Ovary (tissue), 9 donors: ENCODE data around the gene TMEM63C. TPM values are rescaled to one million over a fixed set of nuclear protein-coding genes. Genes with fewer than 3 reads are reported as not detected.

Source experiments
- DNase-seq, 5 donors: peaks; one replicate each; pipeline ENCODE4 v3.0.0-alpha.2; 2019 to 2020
- H3K27ac ChIP-seq, 2 donors: fragments of 200-600 bp; one replicate each; pipeline versions ENCODE4 v1.5.1 to v1.8.0; 2019 to 2022
- H3K27me3 ChIP-seq: fragments of 200-600 bp; one replicate; pipeline ENCODE4 v1.8.0; 2022
- H3K36me3 ChIP-seq: fragments of 200-600 bp; sonication (generic); one replicate; pipeline ENCODE4 v1.5.1; 2019
- H3K4me1 ChIP-seq: one replicate; pipeline ENCODE4 v1.8.1; 2013; ENCODE audit warnings: mild to moderate bottlenecking, moderate library complexity; ENCODE audit not compliant: insufficient read depth
- H3K4me3 ChIP-seq: fragments of 200-600 bp; sonication (generic); one replicate; pipeline ENCODE4 v1.5.1; 2017
- H3K9me3 ChIP-seq, 2 donors: fragments of 200-600 bp in 1 of 2; sonication (generic) in 1 of 2; one replicate each; pipeline versions ENCODE4 v1.5.1 to v1.8.1; 2013 to 2019; ENCODE audit warnings: mild to moderate bottlenecking in 1 of 2, moderate library complexity in 1 of 2
- CTCF ChIP-seq, 3 donors: fragments of 450-650 bp in 2 of 3; fragments of 200-600 bp in 1 of 3; IDR thresholded peaks; one replicate each; pipeline versions ENCODE4 v1.5.1 to v1.8.0; 2016 to 2022; ENCODE audit warnings: antibody characterized with exemption in 3 of 3, mild to moderate bottlenecking in 1 of 3
- EP300 ChIP-seq: sonication (generic); formaldehyde crosslinking; IDR thresholded peaks from one replicate; pipeline ENCODE4 v1.6.1; 2017; ENCODE audit warnings: antibody characterized with exemption
- POLR2A ChIP-seq: fragments of 450-650 bp; IDR thresholded peaks from one replicate; pipeline ENCODE4 v1.6.1; 2017; ENCODE audit warnings: antibody characterized with exemption, mild to moderate bottlenecking, moderate library complexity
- WGBS, 3 donors: extraction: QIAGEN DNeasy Blood & Tissue Kit in 1 of 3; methylation state at CpG; one replicate each; pipeline versions ENCODE4 v1.1.5 to v1.1.7; 2013 to 2017; 5-methylcytosine and 5-hydroxymethylcytosine counted together
- intact Hi-C, 4 donors: fragments of 100-400 bp; cut with DNase I; formaldehyde crosslinking; loops; one replicate each; pipeline versions ENCODE4 v1.11.0 to v1.15.1; 2022 to 2023
- polyA plus RNA-seq, 2 donors: library from polyadenylated mRNA; stranded (reverse); fragments of 200-250 nt in 1 of 2; fragments of 350-450 nt in 1 of 2; fragmentation: Illumina TruSeq in 1 of 2; extraction: RNeasy Lipid Tissue Mini Kit (QIAGEN cat#74804) in 1 of 2; gene quantifications; one replicate each; pipeline ENCODE4 v1.2.3, GENCODE V29; 2013 to 2014
- total RNA-seq, 7 donors: library from RNA; depleted of rRNA in 2 of 7; stranded (reverse); fragments of >200 nt in 2 of 7; fragmentation: NEBNext Ultra II Directional in 3 of 7; extraction: Animal tissue kit (Norgen Biotek cat#: 25700) in 3 of 7; gene quantifications; one replicate each; pipeline versions ENCODE4 v1.1.0 to v1.2.4, GENCODE V29; 2016 to 2023
- donor health status: DM: no; HTN: no; CAD: no; lungs with moderate emphysema.
- donor health status: DM: no; HTN: no; CAD: no.
- donor health status: Bipolar disorder and iron deficiency.
- donor health status: DM: yes; HTN: yes; CAD: no.
- donor health status: DM: no; HTN: no; CAD: no.
- donor health status: DM: yes; HTN: yes; CAD: no.

Gene TMEM63C
- total and polyA plus RNA-seq, 9 donors: 0.16 to 1.7 (median 0.25) TPM; not detected in 1

- no peak for DNase-seq
Measured at GRCh38 chr14:77212097-77212870, 30.7 kb downstream of the TMEM63C start.

DNA sequence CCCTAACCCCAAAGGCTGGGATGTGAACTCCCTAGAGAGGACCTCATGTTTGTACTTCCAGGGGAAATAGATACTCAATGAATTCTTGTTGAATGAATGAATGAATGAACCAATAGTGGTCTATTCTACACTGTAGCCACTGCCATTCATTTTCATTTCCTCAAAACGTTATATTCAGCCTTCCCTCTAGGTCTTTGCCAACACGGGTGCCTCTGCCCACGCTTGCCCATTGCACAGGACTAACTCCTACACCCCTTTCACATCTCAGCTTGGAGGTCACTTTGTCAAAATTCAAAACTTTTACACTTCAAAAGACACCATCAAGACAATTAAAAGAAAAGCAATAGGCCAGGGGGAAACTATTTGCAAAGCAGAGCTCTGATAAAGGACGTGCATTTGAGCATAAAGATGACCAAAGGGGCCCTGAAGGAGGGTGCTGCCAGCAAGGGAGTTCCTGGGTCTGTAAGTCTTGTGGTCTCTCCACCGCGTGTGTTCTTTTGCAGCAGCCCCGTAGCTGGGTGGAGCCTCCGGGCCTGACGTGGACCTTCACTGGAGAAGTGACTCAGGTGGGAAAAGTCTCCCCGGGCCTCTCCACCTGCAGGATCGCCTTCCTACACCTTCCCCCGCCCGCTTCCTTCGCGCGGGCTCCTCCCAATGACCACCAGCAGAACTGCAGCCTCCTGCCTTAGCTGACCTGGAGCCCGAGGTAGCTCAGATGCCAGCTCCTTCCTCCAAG lies 31.5 kb downstream of the TMEM63C start:
- Histone ChIP-seq H3K27ac (no peak overlapping the region), H3K4me3 (no peak overlapping the region), H3K27me3 (no peaks in the 10 kb centered on the region), H3K9me3 (no peaks in the 10 kb centered on the region), H3K36me3 (no peaks in the 10 kb centered on the region), H3K4me1 (no peaks in the 10 kb centered on the region)
- TF ChIP-seq EP300: no peak
- TF ChIP-seq CTCF (IDR thresholded peaks at IDR 0.05): no peak
- no peak for TF ChIP-seq POLR2A
- WGBS, 3 donors: 12 to 13% (median 12%) methylated on average over 17 of the region's 17 CpGs
- DNase-seq: no peak
- intact Hi-C loops: no loop called here

More at GRCh38 chr14:77212097-77212870, 30.7 kb downstream of the TMEM63C start:
- H3K27me3 ChIP-seq: no peaks in the 10 kb centered on the region
- TF ChIP-seq POLR2A (no peak), EP300 (no peak), CTCF (IDR thresholded peaks at IDR 0.05) (no peak)
- no peaks in the 10 kb centered on the region for H3K4me1 ChIP-seq
- H3K9me3 ChIP-seq: no peaks in the 10 kb centered on the region
- H3K27ac ChIP-seq: no peak overlapping the region
- H3K36me3 ChIP-seq: no peaks in the 10 kb centered on the region
- intact Hi-C loops: no loop called here
- WGBS, 3 donors: 86 to 94% (median 88%) methylated on average over 4 of the region's 4 CpGs
- no peak overlapping the region for H3K4me3 ChIP-seq

DNA sequence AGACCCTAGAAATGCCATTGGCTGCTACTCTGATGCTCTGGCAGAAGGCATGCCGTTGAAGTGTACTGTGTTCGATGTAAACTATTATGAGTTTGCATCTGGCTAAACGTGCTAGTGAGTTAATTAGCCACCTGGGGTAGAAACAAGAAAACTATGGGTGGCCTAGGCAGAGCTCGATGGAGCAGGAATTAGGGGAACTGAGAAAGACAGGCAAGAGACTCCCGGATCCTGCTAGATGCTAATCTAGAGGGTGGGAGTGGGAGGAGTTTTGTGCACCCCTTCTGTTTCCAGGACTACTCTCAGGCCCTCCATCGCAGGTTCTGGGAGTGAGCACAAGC lies 32.0 kb downstream of the TMEM63C start:
- Histone ChIP-seq H3K36me3 (no peaks in the 10 kb centered on the region), H3K27me3 (no peaks in the 10 kb centered on the region), H3K4me1 (no peaks in the 10 kb centered on the region), H3K9me3 (no peaks in the 10 kb centered on the region), H3K4me3 (no peak overlapping the region), H3K27ac (no peak overlapping the region)
- 31 to 35% (median 34%) methylated on average over 6 of the region's 6 CpGs for WGBS, 3 donors
- TF ChIP-seq CTCF (IDR thresholded peaks at IDR 0.05) (no peak), EP300 (no peak), POLR2A (no peak)
- intact Hi-C loops: no loop called here
- no peak for DNase-seq

- H3K27me3 ChIP-seq: no peaks in the 10 kb centered on the region
- WGBS, 3 donors: 81 to 84% (median 83%) methylated on average over 7 of the region's 7 CpGs
- DNase-seq: no peak
- H3K27ac ChIP-seq: no peak overlapping the region
- no peaks in the 10 kb centered on the region for H3K4me1 ChIP-seq
- intact Hi-C loops: no loop called here
- no peaks in the 10 kb centered on the region for H3K36me3 ChIP-seq
- no peaks in the 10 kb centered on the region for H3K9me3 ChIP-seq
- H3K4me3 ChIP-seq: no peak overlapping the region
- no peak for TF ChIP-seq POLR2A
- TF ChIP-seq EP300: no peak
- no peak for TF ChIP-seq CTCF (IDR thresholded peaks at IDR 0.05)
Measured at GRCh38 chr14:77214216-77214615, 32.6 kb downstream of the TMEM63C start.
